Heart right ventricle (tissue), 16 donors: ENCODE data around the gene CPEB1. TPM values are rescaled to one million over a fixed set of nuclear protein-coding genes. Genes with fewer than 3 reads are reported as not detected.
A peak's percentile ranks its signal among the peaks of the same experiment; 100 is the strongest.

Experiments used
- ATAC-seq, 8 donors: fragments of 200-7000 bp; cut with Tn5 transposase; one replicate each; pipeline ENCODE4 v1.9.1; 2020; ENCODE audit warnings: mild to moderate bottlenecking in 8 of 8, moderate library complexity in 8 of 8, moderate number of reproducible peaks in 1 of 8
- DNase-seq, 2 donors: peaks; one replicate each; pipeline ENCODE4 v3.0.0-alpha.2; 2020
- H3K27ac ChIP-seq, 10 donors: fragments of 200-600 bp; sonication (generic) in 2 of 10; one replicate each; pipeline versions ENCODE4 v1.5.0 to v1.8.0; 2020 to 2022; ENCODE audit warnings: mild to moderate bottlenecking in 3 of 10
- H3K27me3 ChIP-seq, 7 donors: fragments of 200-600 bp; one replicate each; pipeline ENCODE4 v1.8.0; 2021 to 2022; ENCODE audit warnings: mild to moderate bottlenecking in 2 of 7
- H3K36me3 ChIP-seq, 9 donors: fragments of 200-600 bp; sonication (generic) in 1 of 9; one replicate each; pipeline versions ENCODE4 v1.5.0 to v1.8.0; 2020 to 2022; ENCODE audit warnings: mild to moderate bottlenecking in 2 of 9
- H3K4me1 ChIP-seq, 9 donors: fragments of 200-600 bp; sonication (generic) in 1 of 9; one replicate each; pipeline versions ENCODE4 v1.5.0 to v1.8.0; 2020 to 2022; ENCODE audit warnings: mild to moderate bottlenecking in 4 of 9
- H3K4me3 ChIP-seq, 10 donors: fragments of 200-600 bp; sonication (generic) in 2 of 10; one replicate each; pipeline versions ENCODE4 v1.5.0 to v1.8.0; 2020 to 2022; ENCODE audit warnings: mild to moderate bottlenecking in 7 of 10, moderate library complexity in 2 of 10
- H3K9me3 ChIP-seq, 11 donors: fragments of 200-600 bp in 10 of 11; sonication (generic) in 2 of 11; one replicate each; pipeline versions ENCODE4 v1.5.0 to v1.8.0; 2013 to 2022; ENCODE audit warnings: mild to moderate bottlenecking in 2 of 11, control low read depth in 1 of 11, moderate library complexity in 1 of 11
- CTCF ChIP-seq, 9 donors: fragments of 200-600 bp; sonication (generic) in 2 of 9; IDR thresholded peaks; one replicate each; pipeline versions ENCODE4 v1.5.0 to v1.8.0; 2021 to 2022; ENCODE audit warnings: antibody characterized with exemption in 9 of 9, mild to moderate bottlenecking in 5 of 9, moderate library complexity in 1 of 9
- WGBS, 2 donors: extraction: QIAGEN DNeasy Blood & Tissue Kit; methylation state at CpG; one replicate each; pipeline ENCODE4 v1.1.7; 2013; ENCODE audit warnings: inconsistent platforms in 1 of 2; 5-methylcytosine and 5-hydroxymethylcytosine counted together
- intact Hi-C, 10 donors: fragments of 100-400 bp; cut with DNase I; formaldehyde crosslinking; loops; one replicate each; pipeline versions ENCODE4 v1.11.1 to v1.14.2; 2022
- polyA plus RNA-seq, 2 donors: library from polyadenylated mRNA; stranded (reverse); fragments of 200-250 nt; gene quantifications; one replicate each; pipeline ENCODE4 v1.2.3, GENCODE V29; 2013
- total RNA-seq, 10 donors: library from RNA; stranded (reverse); fragmentation: NEBNext Ultra II Directional in 3 of 10; extraction: Animal tissue kit (Norgen Biotek cat#: 25700) in 3 of 10; gene quantifications; one replicate each; pipeline versions ENCODE4 v1.2.1 to v1.2.4, GENCODE V29; 2021 to 2023
- donor health status: Arrhythmogenic right ventricular cardiomyopathy.
- donor health status: ischemic (EF 13 %, LVEDD 7.1; RV severe dilation, severe dysfunction).
- donor health status: healthy with polysubstance abuse.
- donor health status: DM: no; HTN: yes; CAD: no.
- donor health status: DM: no; HTN: no; CAD: no.
- donor health status: ischemic (EF 25% LVEDD 6.9; RV normal size, moderate dysfunction).
- donor health status: ischemic (EF 25% LVEDD 5.7; RV mildly dilated, moderate dysfunction).
- donor health status: healthy.
- donor health status: DM: yes; HTN: yes; CAD: no.
- donor health status: Ischemic cardiomyopathy.
- donor health status: ischemic (EF 35%, LVEDD 5.7; RV mildly dilated, moderate dysfunction).
- donor health status: nonischemic (EF 11% LVEDD 7.7; RV severe dilation, severe dysfunction).
- donor health status: DM: yes; HTN: yes; CAD: no.
- donor health status: PGD.
- donor health status: ischemic (EF 29% LVEDD 5.4; RV normal size, mild dysfunction).
- donor health status: nonischemic (EF 23%, LVEDD 6.1; RV moderate dilation, normal function).

CPEB1 gene
- total and polyA plus RNA-seq, 12 donors = 0.20 to 5.2 (median 1.4) TPM

GRCh38 chr15:82663186-82663600 is 16.0 kb upstream of the CPEB1 start:
- DNase-seq (peak; percentile 26 to 40), ATAC-seq (peak in 4 of 8 donors; percentile 25 to 59 (median 48))
- Histone ChIP-seq H3K27ac (no peak overlapping the region), H3K27me3 (peaks cover 0 to 16% (median 3%) of the 10 kb centered on the region in 7 donors), H3K9me3 (no peaks in the 10 kb centered on the region), H3K36me3 (no peaks in the 10 kb centered on the region), H3K4me1 (no peaks in the 10 kb centered on the region), H3K4me3 (no peak overlapping the region)
- TF ChIP-seq CTCF (IDR thresholded peaks at IDR 0.05) = no peak
- intact Hi-C loops = no loop called here
- WGBS, 2 donors = 1 to 15% methylated on average over 4 of the region's 4 CpGs

- no peaks in the 10 kb centered on the region for H3K4me1 ChIP-seq
- no peak overlapping the region for H3K4me3 ChIP-seq
- H3K27ac ChIP-seq = no peak overlapping the region
- H3K27me3 ChIP-seq = peaks cover 0 to 16% (median 3%) of the 10 kb centered on the region in 7 donors
- H3K9me3 ChIP-seq = no peaks in the 10 kb centered on the region
- intact Hi-C loops = no loop called here
- no peaks in the 10 kb centered on the region for H3K36me3 ChIP-seq
- ATAC-seq (no peak), DNase-seq (no peak)
- WGBS, 2 donors = 74 to 76% methylated on average over 9 of the region's 9 CpGs
- no peak for TF ChIP-seq CTCF (IDR thresholded peaks at IDR 0.05)
Observed at GRCh38 chr15:82662641-82663040, 15.5 kb upstream of the CPEB1 start.

- intact Hi-C loops = no loop called here
- no peak overlapping the region for H3K27ac ChIP-seq
- H3K27me3 ChIP-seq = peaks cover 0 to 21% (median 6%) of the 10 kb centered on the region in 7 donors
- no peaks in the 10 kb centered on the region for H3K4me1 ChIP-seq
- ATAC-seq (no peak), DNase-seq (no peak)
- H3K4me3 ChIP-seq = no peak overlapping the region
- no peaks in the 10 kb centered on the region for H3K9me3 ChIP-seq
- WGBS, 2 donors = 47 to 54% methylated on average over 1 of the region's 1 CpG
- no peak for TF ChIP-seq CTCF (IDR thresholded peaks at IDR 0.05)
- H3K36me3 ChIP-seq = no peaks in the 10 kb centered on the region
Observed at GRCh38 chr15:82660378-82660777, 13.2 kb upstream of the CPEB1 start.

- H3K4me1 ChIP-seq = no peaks in the 10 kb centered on the region
- no peak for DNase-seq
- no peak for ATAC-seq
- intact Hi-C loops = no loop called here
- H3K27ac ChIP-seq = no peak overlapping the region
- H3K27me3 ChIP-seq = peaks cover 0 to 4% (median 3%) of the 10 kb centered on the region in 7 donors
- H3K4me3 ChIP-seq = no peak overlapping the region
- 68% methylated on average over 7 of the region's 7 CpGs for WGBS, 2 donors
- no peak for TF ChIP-seq CTCF (IDR thresholded peaks at IDR 0.05)
- no peaks in the 10 kb centered on the region for H3K36me3 ChIP-seq
- no peaks in the 10 kb centered on the region for H3K9me3 ChIP-seq
Observed at GRCh38 chr15:82656641-82657266, 9.6 kb upstream of the CPEB1 start.
